K562 (cell line): Measurements from ENCODE around the gene ARHGAP23.

Experiments
- ATF7 ChIP-seq: fragments of 450-650 bp; IDR thresholded peaks from 2 replicates; pipeline ENCODE4 v1.7.1; 2014; ENCODE audit warnings: mild to moderate bottlenecking, moderate library complexity
- CTCF ChIP-seq, 3 experiments: IDR thresholded peaks in 2 of 3; conservative IDR thresholded peaks in 1 of 3; 2 replicates each; pipeline ENCODE4 v1.5.1; 2011 to 2012; ENCODE audit warnings: low read length in 3 of 3, mild to moderate bottlenecking in 3 of 3, control low read depth in 2 of 3, improper control_type of control experiment in 1 of 3, inconsistent platforms in 1 of 3, low read depth in 1 of 3, mixed read lengths in 1 of 3, moderate library complexity in 1 of 3; ENCODE audit not compliant: insufficient read depth in 2 of 3
- ETV6 ChIP-seq, 3 experiments: fragments of 150-350 bp in 1 of 3; sonication (generic) in 1 of 3; formaldehyde crosslinking in 1 of 3; IDR thresholded peaks; 2 replicates each; pipeline versions ENCODE4 v1.6.1 to v1.8.0; 2014 to 2022; ENCODE audit warnings: borderline replicate concordance in 2 of 3, low read depth in 2 of 3, antibody characterized with exemption in 1 of 3, low read length in 1 of 3, mild to moderate bottlenecking in 1 of 3, missing genetic modification reagents in 1 of 3
- HINFP ChIP-seq: fragments of 450-650 bp; conservative IDR thresholded peaks from 2 replicates; pipeline ENCODE4 v1.6.1; 2016; ENCODE audit warnings: missing genetic modification characterization, low read depth, mild to moderate bottlenecking, control low read depth, missing compliant biosample characterization
- JUN ChIP-seq, 2 experiments: sonication (generic) in 1 of 2; formaldehyde crosslinking in 1 of 2; IDR thresholded peaks; 2 replicates each; pipeline versions ENCODE4 v1.6.1 to v1.8.0; 2012 to 2022; ENCODE audit warnings: borderline replicate concordance in 2 of 2, mild to moderate bottlenecking in 2 of 2, improper control_type of control experiment in 1 of 2, low read depth in 1 of 2, low read length in 1 of 2, missing genetic modification reagents in 1 of 2
- PRPF4 ChIP-seq: fragments of 200-400 bp; formaldehyde crosslinking; IDR thresholded peaks from one replicate; pipeline ENCODE4 v1.6.1; 2017; ENCODE audit warnings: low read length, low read depth, mild to moderate bottlenecking; ENCODE audit not compliant: insufficient read depth, poor library complexity, severe bottlenecking
- RBBP5 ChIP-seq: fragments of 200-600 bp; sonication (generic); IDR thresholded peaks from 2 replicates; pipeline ENCODE4 v1.6.1; 2012; ENCODE audit warnings: borderline replicate concordance, mild to moderate bottlenecking, low read length, control low read depth, inconsistent platforms; ENCODE audit not compliant: insufficient read depth, poor library complexity, severe bottlenecking
- SAFB2 ChIP-seq: fragments of 200-400 bp; formaldehyde crosslinking; IDR thresholded peaks from 2 replicates; pipeline ENCODE4 v1.6.1; 2018; ENCODE audit warnings: borderline replicate concordance, low read length, low read depth, moderate library complexity; ENCODE audit not compliant: severe bottlenecking
- SP1 ChIP-seq: sonication (generic); formaldehyde crosslinking; IDR thresholded peaks from 2 replicates; pipeline ENCODE4 v1.8.1; 2022; ENCODE audit warnings: mild to moderate bottlenecking, missing genetic modification reagents
- TARDBP ChIP-seq: fragments of 450-650 bp; IDR thresholded peaks from 2 replicates; pipeline ENCODE4 v1.6.1; 2016
- TCF7 ChIP-seq: sonication (generic); IDR thresholded peaks from 2 replicates; pipeline ENCODE4 v1.6.1; 2016; ENCODE audit warnings: antibody characterized with exemption, borderline replicate concordance
- USF2 ChIP-seq: sonication (generic); formaldehyde crosslinking; IDR thresholded peaks from 2 replicates; pipeline ENCODE4 v1.5.0; 2020; ENCODE audit warnings: missing genetic modification reagents
- TF ChIP-seq, protein P1 (sequence below): fragments of 200-800 bp; sonication (Bioruptor generic); IDR thresholded peaks from 2 replicates; pipeline ENCODE4 v1.6.1; 2017; ENCODE audit warnings: missing genetic modification characterization, missing compliant biosample characterization

DNA sequence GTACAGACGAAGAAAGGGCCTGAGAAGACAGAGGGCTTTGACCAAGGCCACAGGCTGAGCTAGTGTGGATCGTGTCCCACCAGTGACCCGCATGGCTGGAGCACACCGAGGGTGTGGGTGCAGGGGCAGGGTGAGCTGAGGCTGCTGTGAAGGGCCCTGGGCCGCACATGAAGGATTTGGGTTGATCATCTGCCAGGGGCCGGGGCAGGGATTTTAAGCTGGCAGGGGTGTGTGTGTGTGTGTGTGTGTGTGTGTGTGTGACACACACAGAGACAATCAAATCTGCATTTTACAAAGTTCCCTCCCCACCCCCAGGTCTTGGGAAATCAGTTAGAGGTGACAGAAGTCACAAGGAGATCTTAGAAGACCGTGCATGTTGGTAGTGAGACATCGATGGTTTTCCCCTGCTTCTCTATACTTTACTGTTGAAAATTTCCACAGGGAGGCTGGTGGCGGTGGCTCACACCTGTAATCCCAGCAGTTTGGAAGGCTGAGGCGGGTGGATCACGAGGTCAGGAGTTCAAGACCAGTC is 112.3 kb downstream of the ARHGAP23 start:
- no peak for TF ChIP-seq RBBP5
- no peak for TF ChIP-seq ETV6 (IDR thresholded peaks at IDR 0.05; ENCODE audit: borderline replicate concordance in 1 of 2, low read depth in 2 of 2, low read length in 1 of 2)
- no peak for TF ChIP-seq ETV6 (CRISPR knock-in tag; IDR thresholded peaks at IDR 0.05; ENCODE audit: borderline replicate concordance)
- TF ChIP-seq SP1 (CRISPR knock-in tag): no peak
- TF ChIP-seq TARDBP: no peak
- TF ChIP-seq PRPF4: no peak
- TF ChIP-seq CTCF (IDR thresholded peaks at IDR 0.05 in 2 of 3, conservative IDR thresholded peaks at IDR 0.05 in 1 of 3; ENCODE audit: insufficient read depth in 2 of 3, low read depth in 1 of 3, low read length in 3 of 3): no peak
- TF ChIP-seq HINFP (tag): no peak
- no peak for TF ChIP-seq SAFB2
- TF ChIP-seq TCF7: no peak
- no peak for TF ChIP-seq JUN (IDR thresholded peaks at IDR 0.05; ENCODE audit: borderline replicate concordance, low read depth, low read length)
- TF ChIP-seq JUN (CRISPR knock-in tag; IDR thresholded peaks at IDR 0.05; ENCODE audit: borderline replicate concordance): no peak
- no peak for TF ChIP-seq ATF7
- TF ChIP-seq, protein P1, sequence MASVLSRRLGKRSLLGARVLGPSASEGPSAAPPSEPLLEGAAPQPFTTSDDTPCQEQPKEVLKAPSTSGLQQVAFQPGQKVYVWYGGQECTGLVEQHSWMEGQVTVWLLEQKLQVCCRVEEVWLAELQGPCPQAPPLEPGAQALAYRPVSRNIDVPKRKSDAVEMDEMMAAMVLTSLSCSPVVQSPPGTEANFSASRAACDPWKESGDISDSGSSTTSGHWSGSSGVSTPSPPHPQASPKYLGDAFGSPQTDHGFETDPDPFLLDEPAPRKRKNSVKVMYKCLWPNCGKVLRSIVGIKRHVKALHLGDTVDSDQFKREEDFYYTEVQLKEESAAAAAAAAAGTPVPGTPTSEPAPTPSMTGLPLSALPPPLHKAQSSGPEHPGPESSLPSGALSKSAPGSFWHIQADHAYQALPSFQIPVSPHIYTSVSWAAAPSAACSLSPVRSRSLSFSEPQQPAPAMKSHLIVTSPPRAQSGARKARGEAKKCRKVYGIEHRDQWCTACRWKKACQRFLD (CRISPR knock-in tag): no peak
- no peak for TF ChIP-seq USF2 (CRISPR knock-in tag)
